GM12891 (cell line): Measurements from ENCODE around the gene PRDM1.

Experiments
- POLR2A ChIP-seq: IDR thresholded peaks from 2 replicates; pipeline ENCODE4 v1.6.1; 2011; ENCODE audit warnings: low read depth, low read length, control low read depth
- POLR2AphosphoS5 ChIP-seq: IDR thresholded peaks from 2 replicates; pipeline ENCODE4 v1.6.1; 2011; ENCODE audit warnings: low read depth, low read length, control low read depth
- POU2F2 ChIP-seq: IDR thresholded peaks from 2 replicates; pipeline ENCODE4 v1.6.1; 2011; ENCODE audit warnings: low read depth, mild to moderate bottlenecking, control low read depth, low read length, moderate library complexity
- SPI1 ChIP-seq: IDR thresholded peaks from 2 replicates; pipeline ENCODE4 v1.6.1; 2011; ENCODE audit warnings: low read depth, low read length, control low read depth
- TAF1 ChIP-seq: IDR thresholded peaks from 2 replicates; pipeline ENCODE4 v1.6.1; 2011; ENCODE audit warnings: low read depth, low read length, control low read depth

GRCh38 chr6:106112433-106112832, 26.3 kb downstream of the PRDM1 start:
- TF ChIP-seq POLR2A: no peak
- TF ChIP-seq POLR2AphosphoS5: no peak
- no peak for TF ChIP-seq SPI1
- TF ChIP-seq POU2F2: no peak
- no peak for TF ChIP-seq TAF1
